GM18511 (cell line): ENCODE results near the gene PDPK1.

Experiments
- ATAC-seq: cut with Tn5 transposase; IDR thresholded peaks from one replicate; pipeline ENCODE4 v1.9.1; 2021; ENCODE audit warnings: mild to moderate bottlenecking, moderate library complexity; ENCODE audit not compliant: unreplicated experiment

PDPK1 gene

DNA sequence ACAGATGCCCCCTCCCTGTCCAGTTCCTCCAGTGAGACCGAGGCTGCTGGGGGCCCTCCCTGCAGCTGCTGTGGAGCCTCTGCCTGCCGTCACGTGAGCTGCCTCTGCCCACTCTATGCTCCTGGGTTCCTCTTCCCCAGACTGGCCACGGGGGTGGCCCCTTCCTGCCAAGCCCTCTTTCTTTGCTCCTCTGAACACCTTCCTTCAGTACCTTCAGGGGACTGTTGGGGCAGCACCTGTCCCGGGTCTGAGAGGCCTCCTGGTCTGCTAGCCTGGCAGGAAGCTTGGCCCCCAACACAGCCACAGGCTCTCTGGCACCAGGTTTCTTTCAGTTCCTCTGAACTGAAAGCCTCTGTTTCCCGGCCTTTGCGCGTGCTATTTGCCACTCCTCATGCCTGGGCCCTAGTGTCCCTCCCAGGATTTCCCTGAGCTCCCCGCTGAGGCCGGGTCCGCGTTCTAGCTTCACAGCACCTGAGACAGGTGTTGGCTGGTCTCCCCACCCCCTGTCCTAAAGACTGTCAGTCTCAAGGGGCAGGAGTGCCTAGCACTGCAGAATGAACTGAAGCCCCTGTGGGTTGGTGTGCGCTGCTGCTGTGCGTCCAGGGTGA lies 30.7 kb upstream of the PDPK1 start:
- no peak for ATAC-seq

DNA sequence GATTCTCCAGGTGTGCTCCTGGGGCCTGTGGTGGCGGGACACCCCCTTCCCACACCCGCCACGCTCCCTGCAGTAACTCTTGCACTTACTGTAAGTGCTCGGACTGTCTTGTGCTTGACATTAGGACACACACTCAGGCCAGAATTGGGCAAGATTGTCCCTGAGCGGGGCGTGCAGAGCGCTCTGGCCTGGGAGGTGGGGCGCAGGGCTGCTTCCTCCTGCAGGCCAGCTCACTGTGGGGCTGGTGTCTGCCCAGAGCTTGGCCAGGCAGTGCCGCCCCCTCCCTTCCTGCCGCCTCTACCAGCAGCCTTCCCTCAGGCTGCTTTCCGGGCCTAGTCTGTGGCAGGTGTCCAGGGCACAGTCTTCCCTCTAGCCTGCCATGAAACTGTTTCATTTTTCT lies 30.2 kb upstream of the PDPK1 start:
- ATAC-seq = no peak

DNA sequence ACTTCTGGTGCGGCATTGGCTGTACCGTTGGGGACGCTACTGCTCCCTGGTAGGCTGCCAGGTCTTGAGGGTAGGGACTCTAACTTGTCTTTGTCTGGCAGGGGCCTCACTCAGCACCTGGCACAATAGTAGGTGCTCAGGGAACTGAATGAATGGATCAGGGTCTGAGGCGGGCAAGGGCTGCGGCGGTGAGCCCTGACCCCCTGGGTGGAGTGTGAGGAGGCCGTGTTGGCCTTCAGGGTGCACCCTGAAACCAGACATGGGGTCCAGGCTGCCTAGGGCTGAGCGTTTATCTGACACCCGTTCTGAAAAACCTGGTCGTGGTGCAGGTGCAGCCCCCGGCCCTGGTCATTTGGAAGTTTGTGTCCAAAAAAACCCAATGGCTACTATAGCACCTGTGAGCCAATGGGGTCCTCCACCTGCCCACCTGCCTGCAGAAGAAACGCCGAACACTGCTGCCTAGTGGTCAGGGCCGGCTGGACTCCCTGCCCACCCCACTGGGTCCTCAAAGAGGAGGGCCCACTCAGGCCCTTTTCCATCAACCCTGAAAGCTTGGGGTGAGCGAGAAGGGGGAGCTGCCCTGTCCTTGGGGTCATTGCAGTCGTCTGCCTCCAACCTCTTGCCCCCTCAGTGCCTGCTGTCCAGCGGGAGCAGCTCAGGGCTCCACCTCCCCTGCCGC lies 29.0 kb upstream of the PDPK1 start:
- no peak for ATAC-seq

DNA sequence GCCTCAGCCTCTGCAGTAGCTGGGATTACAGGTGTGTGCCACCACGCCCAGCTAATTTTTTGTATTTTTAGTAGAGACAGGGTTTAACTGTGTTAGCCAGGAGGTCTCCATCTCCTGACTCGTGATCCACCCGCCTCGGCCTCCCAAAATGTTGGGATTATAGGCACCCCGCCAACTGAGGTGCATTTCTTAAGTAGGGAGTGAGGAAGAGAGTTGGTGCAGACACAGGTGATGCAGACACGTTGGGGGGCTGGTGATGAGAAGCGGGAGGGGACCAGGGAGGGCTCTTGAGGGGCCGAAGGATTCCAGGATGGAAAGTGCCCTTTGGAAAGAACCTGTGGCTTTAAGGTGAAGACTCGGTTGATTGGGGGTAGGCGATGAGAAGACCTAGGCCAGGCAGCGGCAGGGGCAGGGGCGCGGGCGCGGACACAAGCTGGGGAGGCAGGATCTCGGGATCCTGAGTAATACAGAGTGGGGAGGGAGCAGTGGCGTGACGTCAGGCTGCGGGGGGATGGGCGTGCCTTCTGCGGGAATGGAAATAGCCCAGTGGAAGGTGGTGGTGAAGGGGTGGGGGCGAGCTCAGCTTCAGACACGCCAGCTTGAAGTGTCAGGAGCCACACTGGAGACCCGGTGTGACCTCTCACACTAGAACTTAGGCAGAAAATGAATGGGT lies 26.6 kb upstream of the PDPK1 start:
- ATAC-seq = no peak

DNA sequence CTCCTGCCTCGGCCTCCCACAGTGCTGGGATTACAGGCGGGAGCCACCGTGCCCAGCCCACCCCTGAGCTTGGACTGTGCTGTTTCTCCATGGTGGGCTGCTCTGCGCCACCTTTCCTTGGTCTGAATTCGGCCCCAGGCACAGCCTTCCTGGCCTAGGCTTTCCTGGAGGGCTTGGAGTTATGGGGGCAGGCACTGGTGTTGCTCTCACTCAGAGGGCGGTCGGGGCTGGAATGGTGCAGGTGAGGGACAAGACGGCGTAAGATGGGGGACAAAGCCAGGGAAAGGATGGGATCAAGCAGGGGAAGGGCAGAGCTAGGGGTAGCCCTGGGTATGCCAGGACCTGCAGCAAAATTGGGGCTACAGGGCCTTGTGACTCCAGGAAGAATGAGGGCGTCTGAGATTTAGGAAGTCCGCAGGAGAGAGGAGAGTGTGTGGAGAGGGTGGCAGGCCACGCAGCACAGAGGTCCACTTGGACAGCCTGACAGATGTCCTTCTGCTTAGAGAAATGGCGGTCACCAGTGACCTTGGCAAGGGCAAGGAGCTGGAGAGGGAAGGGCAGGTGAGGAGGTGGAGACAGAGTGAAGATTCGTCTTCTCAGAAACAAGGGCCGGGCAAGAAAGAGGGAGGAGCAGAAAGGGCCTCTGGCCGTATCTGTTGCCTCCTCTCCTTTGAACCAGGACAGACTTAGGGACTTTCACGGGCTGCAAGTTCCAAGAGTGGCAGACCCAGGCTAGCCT lies 25.7 kb upstream of the PDPK1 start:
- ATAC-seq = no peak

DNA sequence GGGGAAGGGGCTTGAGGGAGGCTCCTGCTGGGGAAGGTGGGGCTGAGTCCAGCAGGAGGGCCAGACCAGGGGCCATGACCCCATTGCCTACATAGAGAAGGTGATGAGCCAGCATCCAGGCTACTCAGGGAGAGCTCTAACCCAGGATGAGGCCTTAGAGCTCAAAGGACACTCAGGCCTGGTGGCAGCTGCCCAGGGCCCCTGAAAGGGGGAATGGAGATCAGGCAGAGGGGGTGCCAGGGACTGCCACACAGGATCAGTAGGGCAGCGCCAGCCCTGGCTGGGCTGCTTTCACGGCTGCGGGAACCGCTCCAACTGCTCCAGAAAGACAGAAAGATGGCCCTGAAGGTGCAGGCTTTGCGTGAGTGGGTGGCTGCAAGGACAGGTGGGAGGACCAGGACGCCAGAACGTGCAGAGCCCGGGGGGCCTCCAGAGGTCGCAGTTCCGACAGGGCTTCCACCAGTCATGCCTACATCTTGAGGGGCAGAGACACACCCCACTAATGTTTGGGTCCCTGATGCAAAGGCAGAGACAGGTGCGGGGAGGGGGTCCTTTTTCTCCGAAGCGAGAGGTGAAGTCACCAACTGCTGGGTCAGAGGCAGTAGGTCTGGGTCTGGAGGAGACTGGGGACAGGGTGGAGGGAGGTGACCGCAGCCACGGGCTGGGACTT lies 25.0 kb upstream of the PDPK1 start:
- peak; percentile 1 for ATAC-seq

DNA sequence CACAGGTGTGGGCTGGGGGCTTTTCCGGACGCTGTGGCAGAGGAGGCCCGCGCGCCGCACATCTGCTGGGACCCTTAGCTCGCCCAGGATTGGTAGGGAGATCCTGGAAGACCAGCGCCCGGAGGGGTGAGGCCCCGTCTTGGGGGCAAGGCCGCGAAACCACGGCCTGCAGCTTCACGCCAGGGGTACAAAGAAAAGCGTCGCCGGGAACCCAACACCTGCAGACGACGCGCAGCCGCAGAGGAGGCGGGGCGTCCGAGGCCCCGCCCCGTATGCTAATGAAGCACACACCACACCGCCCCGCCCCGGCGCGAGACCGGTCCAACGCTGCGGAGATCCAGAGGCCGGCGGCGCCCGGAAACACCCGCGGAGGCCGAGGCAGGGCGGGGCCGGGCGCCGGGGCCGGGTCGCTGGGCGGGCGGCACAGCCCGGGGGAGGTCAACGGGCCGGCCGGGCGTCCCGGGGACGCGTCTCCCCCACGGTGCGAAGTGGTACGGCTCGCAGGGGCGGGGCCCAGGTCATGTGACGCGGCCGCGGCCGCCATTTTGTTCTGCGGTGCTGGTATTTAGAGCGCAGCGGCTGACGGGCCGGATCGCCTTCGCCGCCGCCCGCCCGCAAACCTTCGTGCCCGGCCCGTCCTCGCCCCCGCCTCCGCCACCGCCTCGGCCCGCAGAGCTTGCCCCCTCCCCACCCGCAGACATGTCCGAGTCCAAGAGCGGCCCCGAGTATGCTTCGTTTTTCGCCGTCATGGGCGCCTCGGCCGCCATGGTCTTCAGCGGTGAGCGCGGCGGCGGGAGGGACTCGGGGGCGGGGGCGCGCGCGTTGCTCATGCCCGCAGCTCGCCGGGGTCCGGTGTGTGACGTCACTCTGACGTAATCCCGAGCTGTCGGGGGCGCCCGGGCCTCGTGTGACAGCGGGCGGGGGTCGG lies 24.2 kb upstream of the PDPK1 start, which contains the start of gene ATP6V0C:
ATP6V0C (plus strand) TSS at position 548 of the 928 bp plus-strand sequence; CDS start at position 700, 152 bp downstream.
- ATAC-seq = peak; percentile 61

DNA sequence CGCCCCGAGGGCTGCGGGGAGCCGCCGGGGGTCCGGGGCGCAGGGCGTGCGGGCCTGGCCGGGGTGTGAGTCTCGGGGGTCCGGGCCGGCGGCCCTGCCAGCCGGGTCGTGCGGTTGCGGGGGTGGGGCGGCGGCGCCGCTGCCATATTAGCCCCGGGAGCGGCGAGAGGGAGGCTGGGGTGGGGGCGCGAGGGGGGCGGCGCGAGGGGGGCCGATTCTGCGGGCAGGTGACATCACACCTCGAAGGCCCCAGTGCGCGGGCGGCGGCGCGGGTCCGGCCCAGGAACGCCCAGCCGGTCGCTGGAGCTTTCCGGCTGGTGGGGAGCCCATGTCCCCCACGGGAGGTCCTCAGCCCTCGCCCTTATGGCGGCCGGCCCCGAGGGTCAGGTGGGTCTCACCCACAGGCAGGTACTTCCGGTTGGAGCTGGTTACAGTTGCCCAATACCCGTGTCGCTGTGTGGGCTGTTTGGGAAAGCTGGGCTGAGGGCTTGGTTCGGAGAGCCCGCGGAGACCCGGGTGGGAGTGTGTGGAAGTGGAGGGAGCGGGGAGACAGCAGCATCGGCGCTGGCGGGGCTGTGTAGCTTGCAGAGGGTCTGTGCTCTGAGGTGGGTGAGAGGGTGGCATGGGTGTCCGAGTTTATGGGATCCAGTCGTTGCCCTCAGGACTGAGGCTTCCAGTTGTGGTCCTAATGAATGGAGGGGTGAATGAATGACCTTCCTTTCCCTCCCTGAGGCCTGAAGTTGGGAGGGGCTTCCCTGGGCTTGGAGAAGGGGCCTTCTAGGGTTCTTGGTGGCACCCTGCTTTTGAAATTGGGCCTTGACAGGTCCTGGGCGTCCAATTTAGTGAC lies 23.3 kb upstream of the PDPK1 start:
- ATAC-seq = no peak

DNA sequence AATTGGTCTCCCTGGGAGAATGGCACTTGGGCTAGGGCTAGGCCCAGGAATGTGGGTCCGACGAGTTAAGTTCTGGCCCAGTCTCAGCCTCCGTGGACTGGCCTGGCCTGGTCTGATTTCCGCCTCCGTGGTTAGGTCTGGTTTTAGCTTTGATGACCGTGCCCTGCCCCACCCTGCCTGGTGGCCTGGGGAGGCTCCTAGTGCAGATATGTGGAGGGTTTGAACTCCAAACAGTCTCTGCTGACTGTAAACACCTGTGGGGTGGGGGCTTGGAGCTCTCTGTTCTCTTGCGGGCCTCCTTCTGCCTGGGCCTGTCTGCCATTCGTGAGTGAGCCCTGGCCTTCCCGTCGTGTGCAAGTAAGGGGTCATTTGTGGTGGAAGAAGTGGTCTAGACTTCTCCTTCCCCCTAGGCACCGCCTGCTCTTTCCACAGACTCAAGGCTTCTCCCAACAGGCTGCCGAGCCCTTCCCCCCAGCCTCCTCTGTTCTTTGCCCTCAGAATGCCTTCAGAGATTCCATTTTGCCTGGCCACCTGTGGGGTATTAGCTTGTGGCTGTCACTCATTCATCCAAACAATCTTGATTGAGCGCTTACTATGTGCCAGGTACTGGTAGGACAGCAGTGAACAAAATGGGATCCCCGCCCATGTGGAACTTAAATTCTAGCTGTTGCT lies 22.5 kb upstream of the PDPK1 start:
- no peak for ATAC-seq

DNA sequence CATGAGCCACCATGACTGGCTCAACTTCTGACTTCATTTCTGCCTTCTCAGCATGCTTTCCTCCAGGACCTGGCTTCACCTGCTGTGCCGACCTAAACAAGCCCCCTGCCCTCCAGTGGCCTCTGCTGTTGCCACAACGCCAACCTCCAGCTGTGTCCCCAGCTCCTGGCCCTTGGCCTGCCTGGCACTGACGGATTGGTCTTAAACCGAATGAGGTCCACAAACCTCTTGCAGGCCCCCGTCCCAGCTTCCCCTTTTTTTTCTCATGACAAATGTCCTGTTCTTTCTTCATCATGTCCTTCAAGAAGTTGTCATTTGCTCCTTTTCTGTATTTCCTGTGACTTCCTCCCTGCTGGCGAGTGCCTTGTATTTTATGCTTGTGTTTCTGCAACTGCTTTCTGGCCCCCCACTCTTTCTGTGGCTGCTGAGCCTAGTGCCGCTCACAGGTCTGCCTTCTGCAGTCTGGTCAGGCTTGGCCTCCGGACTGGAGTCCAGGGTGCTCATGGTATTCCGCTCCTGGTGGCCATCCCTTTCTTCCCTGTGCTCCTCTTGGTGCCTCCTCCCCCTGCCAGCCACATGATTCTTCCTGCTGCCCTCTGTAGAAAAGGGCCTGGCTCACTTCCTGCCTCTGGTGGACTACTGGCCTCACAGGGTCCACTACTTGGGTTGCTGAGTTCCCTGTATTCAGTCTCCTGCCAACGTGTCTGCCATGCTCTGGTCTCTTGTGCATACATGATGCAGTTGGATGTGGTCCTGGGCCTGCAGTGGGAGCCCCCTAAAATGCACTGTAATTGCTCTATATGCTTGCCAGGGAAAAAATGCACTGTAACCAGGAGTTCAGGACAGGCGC lies 21.2 kb upstream of the PDPK1 start:
- no peak for ATAC-seq

DNA sequence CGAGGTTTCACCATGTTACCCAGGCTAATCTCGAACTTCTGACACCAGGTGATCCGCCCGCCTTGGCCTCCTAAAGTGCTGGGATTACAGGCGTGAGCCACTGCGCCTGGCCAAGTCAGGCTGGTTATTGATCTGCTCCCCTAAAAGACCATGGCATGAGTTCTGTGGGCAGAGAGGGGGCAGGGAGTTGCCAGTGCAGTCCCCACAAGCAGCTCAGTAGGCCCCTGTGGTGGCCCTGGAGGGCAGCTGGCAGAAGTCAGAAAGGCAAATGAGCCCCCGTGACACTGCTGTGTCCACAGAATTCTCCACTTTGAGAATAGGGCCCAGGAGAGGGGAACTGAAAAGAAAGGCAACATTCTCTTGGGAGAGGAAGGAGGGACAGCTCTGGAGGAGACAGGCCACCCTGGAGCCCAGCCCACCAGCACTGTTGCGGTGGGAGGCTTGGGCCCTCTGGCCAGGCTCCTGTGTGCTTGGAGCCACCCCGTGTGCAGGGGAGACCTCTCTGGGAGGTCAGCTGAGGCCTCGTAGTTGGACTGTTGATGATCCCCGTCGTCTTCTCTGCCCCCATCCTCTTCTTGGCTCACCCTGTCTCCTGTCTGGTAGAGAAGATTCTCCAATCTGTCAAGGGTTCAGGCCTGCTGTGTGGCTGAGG lies 19.7 kb upstream of the PDPK1 start:
- ATAC-seq = no peak

DNA sequence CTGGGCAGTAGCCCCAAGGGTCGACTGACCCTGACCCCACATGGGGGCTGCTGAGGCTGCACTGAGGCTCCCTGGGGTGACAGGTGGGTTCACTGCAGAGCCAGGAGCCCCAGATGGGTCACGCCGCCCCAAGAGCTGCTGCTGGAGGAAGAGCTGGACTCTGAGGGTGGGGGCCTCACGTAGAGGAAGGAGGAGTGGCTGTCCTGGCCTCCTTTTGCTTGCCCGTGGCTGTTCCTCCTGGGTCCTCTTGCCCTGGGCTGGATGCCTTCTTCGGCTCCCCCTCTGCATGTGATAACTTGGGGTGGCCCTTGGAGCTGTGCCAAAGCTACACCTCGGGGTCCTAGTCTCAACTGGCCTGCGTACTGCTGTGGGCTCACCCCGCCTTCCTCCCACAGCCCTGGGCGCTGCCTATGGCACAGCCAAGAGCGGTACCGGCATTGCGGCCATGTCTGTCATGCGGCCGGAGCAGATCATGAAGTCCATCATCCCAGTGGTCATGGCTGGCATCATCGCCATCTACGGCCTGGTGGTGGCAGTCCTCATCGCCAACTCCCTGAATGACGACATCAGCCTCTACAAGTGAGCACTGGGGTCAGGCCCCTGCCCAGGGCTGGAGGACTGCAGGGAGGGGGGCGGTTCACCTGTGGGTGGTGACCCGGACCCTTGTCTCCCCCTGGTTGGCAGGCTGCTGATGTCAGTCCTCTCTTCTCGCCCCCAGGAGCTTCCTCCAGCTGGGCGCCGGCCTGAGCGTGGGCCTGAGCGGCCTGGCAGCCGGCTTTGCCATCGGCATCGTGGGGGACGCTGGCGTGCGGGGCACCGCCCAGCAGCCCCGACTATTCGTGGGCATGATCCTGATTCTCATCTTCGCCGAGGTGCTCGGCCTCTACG lies 18.8 kb upstream of the PDPK1 start:
- no peak for ATAC-seq

DNA sequence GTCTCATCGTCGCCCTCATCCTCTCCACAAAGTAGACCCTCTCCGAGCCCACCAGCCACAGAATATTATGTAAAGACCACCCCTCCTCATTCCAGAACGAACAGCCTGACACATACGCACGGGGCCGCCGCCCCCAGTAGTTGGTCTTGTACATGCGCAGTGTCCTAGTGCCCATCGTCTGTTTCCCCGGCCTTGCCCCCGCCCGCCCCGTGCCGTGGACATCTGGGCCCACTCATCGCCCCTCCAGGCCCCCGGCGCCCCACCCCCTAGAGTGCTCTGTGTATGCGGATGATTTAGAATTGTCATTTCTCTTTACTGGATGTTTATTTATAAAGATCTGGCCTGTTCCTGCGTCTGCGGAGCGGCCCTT lies 18.1 kb upstream of the PDPK1 start:
- ATAC-seq = no peak

DNA sequence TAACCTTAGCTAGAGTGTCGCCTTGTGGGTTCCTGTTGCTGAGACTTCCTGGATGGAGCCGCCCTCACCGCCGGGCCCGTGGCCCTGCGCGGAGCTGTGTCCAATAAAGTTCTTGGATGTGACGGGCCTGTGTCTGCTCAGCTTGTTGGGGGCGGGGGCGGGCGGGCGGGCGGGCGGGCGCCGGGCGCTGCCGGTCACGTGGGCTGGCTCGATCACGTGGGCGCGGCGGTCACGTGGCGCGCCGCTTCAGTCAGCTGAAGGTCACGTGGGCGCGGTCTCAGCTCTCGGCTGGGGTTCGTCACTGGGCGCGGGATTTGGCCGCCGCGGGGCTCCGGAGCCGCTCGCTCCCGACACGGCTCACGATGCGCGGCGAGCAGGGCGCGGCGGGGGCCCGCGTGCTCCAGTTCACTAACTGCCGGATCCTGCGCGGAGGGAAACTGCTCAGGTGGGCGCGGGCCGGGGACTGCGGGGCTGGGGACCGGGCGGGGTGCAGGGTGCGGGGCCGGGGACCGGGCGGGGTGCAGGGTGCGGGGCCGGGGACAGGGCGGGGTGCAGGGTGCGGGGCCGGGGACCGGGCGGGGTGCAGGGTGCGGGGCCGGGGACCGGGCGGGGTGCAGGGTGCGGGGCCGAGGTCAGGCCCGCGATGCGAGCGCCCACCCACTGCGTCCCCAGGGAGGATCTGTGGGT lies 17.6 kb upstream of the PDPK1 start, which contains the start of gene AMDHD2:
AMDHD2 (plus strand) TSS at position 275 of the 687 bp plus-strand sequence; CDS start at position 363, 88 bp downstream.
- peak; percentile 66 for ATAC-seq

DNA sequence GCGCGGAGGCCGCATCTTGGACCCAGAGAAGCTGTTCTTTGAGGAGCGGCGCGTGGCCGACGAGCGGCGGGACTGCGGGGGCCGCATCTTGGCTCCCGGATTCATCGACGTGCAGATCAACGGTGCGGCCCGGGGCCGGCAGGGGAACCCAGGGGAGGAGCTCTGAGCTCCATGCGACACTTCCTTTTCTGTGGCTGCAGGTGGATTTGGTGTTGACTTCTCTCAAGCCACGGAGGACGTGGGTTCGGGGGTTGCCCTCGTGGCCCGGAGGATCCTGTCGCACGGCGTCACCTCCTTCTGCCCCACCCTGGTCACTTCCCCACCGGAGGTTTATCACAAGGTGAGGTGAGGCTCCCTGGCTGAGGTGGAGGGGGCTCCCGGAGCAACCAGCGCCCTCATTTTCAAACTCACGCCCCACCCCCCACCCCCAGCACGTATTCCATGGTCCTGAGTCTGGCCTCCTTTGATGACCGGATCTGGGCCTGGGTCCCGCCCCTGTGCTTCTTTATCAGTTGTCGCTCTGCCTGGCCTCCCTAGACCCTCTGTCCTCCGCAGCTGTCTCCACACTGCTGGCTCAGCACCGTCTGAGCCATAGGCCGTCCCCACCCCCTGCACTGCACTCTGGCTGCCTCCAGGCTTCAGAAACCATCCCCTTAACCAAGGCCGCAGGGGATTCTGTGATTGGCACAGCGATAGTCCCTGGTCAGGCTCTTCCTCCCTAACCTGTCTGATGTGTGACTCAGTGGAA lies 16.9 kb upstream of the PDPK1 start:
- peak; percentile 5 for ATAC-seq
